ENCODE data around the gene RNF31.
"Not testable (repeated sequence)": the region's sequence is repeated elsewhere in the genome, so short reads cannot be mapped to it uniquely, and the experiment has no call there.

The RNF31 gene

GRCh38 chr14:24202538-24202937, 55.2 kb downstream of the RNF31 start:
- DNase-seq (ENCODE audit: low spot score) = not testable (repeated sequence)

GRCh38 chr14:24203249-24203886, 56.1 kb downstream of the RNF31 start:
- not testable (repeated sequence) for DNase-seq (ENCODE audit: low spot score)

GRCh38 chr14:24204163-24205146, 57.2 kb downstream of the RNF31 start:
- DNase-seq (ENCODE audit: low spot score) = no peak

GRCh38 chr14:24206260-24207103, 59.2 kb downstream of the RNF31 start:
- no peak for DNase-seq (ENCODE audit: low spot score)

GRCh38 chr14:24207104-24207551, 59.8 kb downstream of the RNF31 start:
- no peak for DNase-seq (ENCODE audit: low spot score)

- DNase-seq (ENCODE audit: low spot score) = no peak
Observed at GRCh38 chr14:24207625-24208024, 60.3 kb downstream of the RNF31 start.

All from COLO829 (cell line).